Inflammatory macrophage (primary cell): Measurements from ENCODE around the gene HSD3B2.
A peak's percentile ranks its signal among the peaks of the same experiment; 100 is the strongest.
"Not testable (repeated sequence)": the region's sequence is repeated elsewhere in the genome, so short reads cannot be mapped to it uniquely, and the experiment has no call there.

Experiments used
- DNase-seq, 2 donors: peaks; one replicate each; pipeline ENCODE4 v3.0.0-alpha.2; 2020 to 2022
- total RNA-seq, 18 experiments: gene quantifications; one replicate each; lab custom pipeline; 2026; ENCODE audit warnings: mixed read lengths in 6 of 18, inconsistent platforms in 2 of 18; lab: John Stamatoyannopoulos, UW

The HSD3B2 gene
- total RNA-seq = 0 to 0.16 (median 0) reads per million in 18 experiments

GRCh38 chr1:119414950-119415349, at the start of gene HSD3B2:
TSS of gene HSD3B2 (plus strand) at chr1:119415150. CDS start at chr1:119415420, 270 bp downstream.
- DNase-seq = no peak

- DNase-seq = no peak
Measured at GRCh38 chr1:119366424-119366823, 48.5 kb upstream of the HSD3B2 start.

- peak; percentile 4 to 8 for DNase-seq
Measured at GRCh38 chr1:119367432-119368124, 47.4 kb upstream of the HSD3B2 start.

DNA sequence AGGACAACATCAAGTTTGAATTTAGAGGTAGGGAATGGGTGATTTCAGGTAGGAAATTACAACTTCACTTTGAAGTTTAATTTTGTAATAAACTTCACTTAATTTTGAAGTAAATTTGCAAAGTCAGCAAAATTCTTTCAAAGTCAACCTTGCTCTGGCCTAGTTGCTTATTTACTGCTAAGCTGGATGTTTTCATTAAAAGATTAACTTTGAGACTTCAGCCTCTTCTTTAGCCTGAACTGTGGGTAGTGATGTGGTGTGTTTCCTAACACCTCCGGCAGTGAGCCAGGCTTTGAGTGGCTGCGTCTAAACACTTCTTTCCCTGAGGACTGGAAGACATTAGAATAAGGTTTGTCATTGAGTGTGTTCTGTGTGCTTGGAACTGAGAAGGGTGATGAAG, 46.4 kb upstream of the HSD3B2 start, which contains the start of gene HAO2:
HAO2 (plus strand) TSS at position 232 of the 400 bp plus-strand sequence. CDS start 12,301 bp downstream, outside the sequence.
- DNase-seq = no peak

GRCh38 chr1:119370748-119371147, 44.2 kb upstream of the HSD3B2 start:
- DNase-seq = no peak

- DNase-seq = no peak
Measured at GRCh38 chr1:119371815-119372214, 43.1 kb upstream of the HSD3B2 start.

DNA sequence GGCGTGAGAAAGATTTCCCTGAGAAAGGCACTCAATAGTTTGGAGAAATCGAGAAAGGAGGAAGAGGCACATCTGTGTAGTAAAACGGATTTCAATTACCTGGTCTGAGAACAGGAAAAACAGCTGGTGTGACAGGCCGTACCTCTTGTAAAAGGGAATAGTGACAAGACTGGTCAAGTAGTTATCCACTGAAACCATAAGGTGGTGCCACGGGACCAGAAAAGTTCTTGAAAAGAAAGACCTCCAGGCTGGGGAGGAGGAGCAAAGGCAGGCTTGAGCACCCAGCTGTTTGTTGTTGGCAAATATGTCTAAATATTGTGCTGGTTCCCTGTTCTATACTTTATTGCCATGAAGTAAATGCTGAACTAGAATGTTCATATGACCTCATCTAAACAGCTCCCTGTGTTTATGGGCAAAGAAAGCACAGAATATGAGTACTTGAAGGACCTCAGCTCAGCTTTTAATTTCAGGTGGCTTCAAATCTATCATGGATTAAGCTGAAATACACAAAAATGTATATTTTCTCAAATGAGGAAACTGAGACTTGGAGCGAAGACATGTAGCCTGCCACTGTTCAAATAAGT, 42.4 kb upstream of the HSD3B2 start:
- no peak for DNase-seq

- no peak for DNase-seq
Measured at GRCh38 chr1:119373465-119373864, 41.5 kb upstream of the HSD3B2 start.

- no peak for DNase-seq
Measured at GRCh38 chr1:119374208-119374874, 40.6 kb upstream of the HSD3B2 start.

- no peak for DNase-seq
Measured at GRCh38 chr1:119375366-119375765, 39.6 kb upstream of the HSD3B2 start.

DNA sequence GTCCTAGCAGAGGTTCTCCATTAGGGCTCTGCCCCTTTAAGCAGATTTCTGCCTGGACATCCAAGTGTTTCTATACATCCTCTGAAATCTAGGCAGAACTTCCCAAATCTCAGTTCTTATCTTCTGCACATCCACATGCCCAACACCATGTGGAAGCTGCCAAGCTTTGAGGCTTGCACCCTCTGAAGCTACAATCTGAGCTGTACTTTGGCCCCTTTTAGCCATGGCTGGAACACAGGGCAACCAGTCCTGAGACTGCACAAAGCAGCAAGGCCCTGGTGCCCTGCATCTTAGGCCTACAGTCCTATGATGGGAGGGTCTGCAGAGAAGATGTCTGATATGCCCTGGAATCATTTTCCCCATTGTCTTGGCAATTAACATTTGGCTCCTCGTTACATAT, 38.4 kb upstream of the HSD3B2 start:
- DNase-seq = no peak

DNA sequence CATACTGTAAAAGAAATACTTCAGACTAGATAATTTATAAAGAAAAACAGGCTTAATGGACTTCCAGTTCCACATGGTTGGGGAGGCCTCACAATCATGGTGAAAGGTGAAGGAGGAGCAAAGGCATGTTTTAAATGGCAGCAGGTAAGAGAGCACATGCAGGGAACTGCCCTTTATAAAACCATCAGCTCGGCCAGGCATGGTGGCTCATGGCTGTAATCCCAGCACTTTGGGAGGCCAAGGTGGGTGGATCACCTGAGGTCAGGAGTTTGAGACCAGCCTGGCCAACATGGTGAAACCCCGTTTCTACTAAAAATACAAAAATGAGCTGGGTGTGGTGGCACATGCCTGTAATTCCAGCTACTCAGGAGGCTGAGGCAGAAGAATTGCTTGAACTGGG, 37.4 kb upstream of the HSD3B2 start:
- DNase-seq = not testable (repeated sequence)

DNA sequence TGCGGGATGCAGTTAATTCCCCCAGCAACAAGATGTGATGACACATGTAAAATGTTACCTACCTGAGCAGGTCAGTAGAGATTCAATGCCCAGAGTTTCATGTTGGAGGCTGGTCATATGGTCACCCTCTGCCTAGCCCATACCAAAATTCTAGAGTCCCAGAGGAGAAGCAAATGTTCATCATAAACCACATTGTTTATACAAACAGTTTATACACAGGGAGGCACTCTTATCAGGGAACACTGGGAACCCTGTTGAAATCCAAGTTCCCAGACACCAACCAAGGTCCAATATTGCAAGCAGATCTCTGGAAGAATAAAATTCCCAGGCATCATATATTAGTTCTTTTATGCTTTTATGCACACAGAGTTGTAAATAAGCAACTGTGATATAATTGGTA, 35.8 kb upstream of the HSD3B2 start:
- no peak for DNase-seq

DNA sequence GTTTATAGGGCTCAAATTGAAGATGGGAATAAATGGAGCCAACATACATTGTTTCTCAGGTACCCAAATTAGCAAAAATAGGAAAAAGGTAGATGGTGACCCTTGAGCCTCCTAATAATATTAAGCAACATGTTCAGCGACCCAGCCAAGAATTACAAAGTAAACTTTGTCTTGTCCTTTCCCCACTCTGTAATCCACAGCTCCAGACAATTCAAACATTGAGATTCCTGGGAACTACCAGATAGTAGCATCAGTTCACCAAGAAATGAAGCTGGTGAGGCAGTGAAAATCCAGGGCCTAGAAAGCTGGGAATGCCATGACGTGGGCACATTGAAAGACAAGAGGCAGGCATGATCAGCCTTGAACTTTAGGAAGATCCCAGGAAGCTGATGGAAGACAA, 34.6 kb upstream of the HSD3B2 start:
- DNase-seq = no peak

DNA sequence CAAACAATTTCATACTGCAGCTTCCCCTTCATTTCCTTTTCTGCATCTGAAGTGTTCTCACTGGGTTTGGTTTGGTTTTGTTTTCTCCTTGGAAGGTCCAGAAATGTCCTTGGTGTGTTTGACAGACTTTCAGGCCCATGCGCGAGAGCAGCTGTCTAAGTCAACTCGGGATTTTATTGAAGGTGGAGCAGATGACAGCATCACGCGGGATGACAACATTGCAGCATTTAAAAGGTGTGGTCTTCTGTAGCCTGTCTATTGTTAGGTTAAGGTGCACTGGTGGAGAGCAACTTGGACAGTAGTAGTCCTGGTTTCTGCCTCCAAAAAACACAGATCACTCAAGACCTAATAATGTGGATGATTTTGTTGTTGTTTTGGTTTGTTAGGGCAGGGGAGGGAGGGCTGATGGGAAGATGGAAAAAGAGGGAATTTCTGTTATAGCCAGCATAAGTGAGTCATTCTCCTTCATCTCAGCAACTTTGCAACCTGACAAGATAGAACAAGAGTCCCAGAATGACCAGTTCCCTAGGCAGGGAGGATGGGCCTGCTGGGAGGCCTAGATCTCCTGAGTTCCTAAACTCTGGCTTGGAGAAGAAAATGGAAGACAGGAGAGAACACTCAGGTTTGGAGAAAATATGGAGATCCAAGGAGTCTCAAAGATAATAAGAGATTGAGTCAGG, 33.8 kb upstream of the HSD3B2 start:
- DNase-seq = no peak

- no peak for DNase-seq
Measured at GRCh38 chr1:119384591-119384990, 30.4 kb upstream of the HSD3B2 start.

GRCh38 chr1:119385650-119386049, 29.3 kb upstream of the HSD3B2 start:
- no peak for DNase-seq

DNA sequence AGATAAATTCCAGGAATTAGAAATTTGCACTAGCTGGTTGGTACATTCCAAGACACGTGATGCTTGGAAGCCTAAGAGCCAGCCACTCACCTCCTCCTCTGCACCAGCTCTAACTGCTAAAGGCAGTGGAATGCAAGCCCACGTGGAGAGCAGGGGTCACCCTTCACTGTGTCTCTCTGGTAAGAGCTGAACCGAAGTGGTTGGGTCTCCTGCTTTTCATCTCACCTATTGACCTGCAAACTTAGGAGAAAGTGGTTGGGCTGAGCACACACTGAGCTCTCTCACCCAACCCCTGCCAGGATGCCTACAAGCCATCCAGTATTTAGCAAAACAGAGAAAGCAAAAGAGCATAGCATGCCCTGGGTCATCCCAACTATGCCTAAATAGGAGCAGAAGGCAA, 27.1 kb upstream of the HSD3B2 start:
- DNase-seq = no peak

GRCh38 chr1:119388450-119388849, 26.5 kb upstream of the HSD3B2 start:
- DNase-seq = no peak

GRCh38 chr1:119390526-119390925, 24.4 kb upstream of the HSD3B2 start:
- DNase-seq = no peak

DNA sequence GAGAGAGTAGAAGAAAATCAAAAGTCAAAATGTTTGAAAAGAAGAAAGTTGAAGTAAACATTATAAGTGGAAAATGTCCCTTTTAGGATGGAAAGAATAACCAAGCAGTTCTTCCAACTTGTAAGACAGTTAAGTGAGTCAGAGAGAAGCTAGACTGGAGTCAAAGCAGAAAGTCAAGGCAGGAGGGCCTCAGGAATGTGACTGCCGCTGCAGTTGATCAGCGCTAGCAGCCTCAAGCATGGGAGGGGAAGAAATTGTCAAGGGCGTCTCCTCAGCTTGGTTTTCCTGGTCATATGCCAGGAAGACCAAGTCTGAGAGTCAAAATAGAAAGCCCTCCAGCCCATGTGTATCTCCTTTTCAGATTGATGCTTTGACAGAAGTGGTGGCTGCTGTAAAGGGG, 23.2 kb upstream of the HSD3B2 start:
- no peak for DNase-seq

GRCh38 chr1:119394085-119394484, 20.9 kb upstream of the HSD3B2 start:
- DNase-seq = no peak

- no peak for DNase-seq
Measured at GRCh38 chr1:119396982-119397381, 18.0 kb upstream of the HSD3B2 start.
